HepG2 (cell line): ENCODE results near the gene ZBTB20. TPM values are rescaled to one million over a fixed set of nuclear protein-coding genes. Genes with fewer than 3 reads are reported as not detected.

Experiments
- ATAC-seq: fragments of 200-7000 bp; cut with Tn5 transposase; 3 replicates; pipeline ENCODE4 v1.9.1; 2020; ENCODE audit warnings: mild to moderate bottlenecking, moderate library complexity
- BruUV-seq: library from RNA; stranded (reverse); fragments of 400-500 nt; replicated peaks from 2 replicates; lab custom pipeline; 2021; lab: Mats Ljungman, UMichigan
- CTCF ChIA-PET: fragments of 300-600 bp; formaldehyde crosslinking; extraction: SDS; loops from one replicate; lab custom pipeline; 2021; ENCODE audit warnings: low total read pairs, inconsistent platforms, low intra/inter-chr PET ratio; lab: Yijun Ruan, JAX
- POLR2A ChIA-PET: fragments of 350-600 bp; sonication (Branson Sonifier 250); formaldehyde crosslinking; loops from one replicate; lab custom pipeline; 2020; ENCODE audit warnings: antibody characterized with exemption, inconsistent platforms; lab: Yijun Ruan, JAX
- DNase-seq: peaks from one replicate; pipeline ENCODE4 v3.0.0-alpha.2; 2015; ENCODE audit warnings: low spot score
- FAIRE-seq: peaks from 3 replicates; lab custom pipeline; 2011; peaks lifted over from hg19 to GRCh38; lab: Jason Lieb, UNC
- H2AFZ ChIP-seq: one replicate; pipeline ENCODE4 v1.6.1; 2011; ENCODE audit warnings: low read length, inconsistent platforms
- H3K27ac ChIP-seq: fragments of 300-600 bp; 3 replicates; pipeline ENCODE4 v1.8.0; 2011; ENCODE audit warnings: mixed run types, mild to moderate bottlenecking, mixed read lengths, low read length, inconsistent platforms; ENCODE audit not compliant: insufficient read depth; ENCODE audit errors: extremely low read length
- H3K27me3 ChIP-seq, 2 experiments: fragments of 200-600 bp in 1 of 2; 2 replicates in 1 of 2; 3 replicates in 1 of 2; pipeline versions ENCODE4 v1.6.0 to v1.8.0; 2011; ENCODE audit warnings: low read length in 2 of 2, mild to moderate bottlenecking in 2 of 2, moderate library complexity in 2 of 2, inconsistent platforms in 1 of 2; ENCODE audit not compliant: insufficient read depth in 2 of 2, control insufficient read depth in 1 of 2
- H3K36me3 ChIP-seq, 2 experiments: fragments of 200-600 bp in 1 of 2; replicated peaks in 1 of 2; 2 replicates in 1 of 2; 3 replicates in 1 of 2; pipeline versions ENCODE4 v1.5.1 to v1.8.0; 2011; ENCODE audit warnings: low read length in 2 of 2, inconsistent platforms in 1 of 2; ENCODE audit not compliant: insufficient read depth in 2 of 2, control insufficient read depth in 1 of 2
- H3K4me1 ChIP-seq: 2 replicates; pipeline ENCODE4 v1.5.1; 2012; ENCODE audit warnings: low read length, inconsistent platforms; ENCODE audit not compliant: insufficient read depth
- H3K4me2 ChIP-seq: 2 replicates; pipeline ENCODE4 v1.6.0; 2011; ENCODE audit warnings: low read depth, low read length, inconsistent platforms
- H3K4me3 ChIP-seq, 3 experiments: fragments of 200-600 bp in 1 of 3; sonication (generic), shearing (Covaris generic) in 1 of 3; replicated peaks in 1 of 3; 2 replicates each; pipeline ENCODE4 v1.5.1; 2011 to 2016; ENCODE audit warnings: low read length in 3 of 3, inconsistent platforms in 2 of 3, low read depth in 2 of 3, mild to moderate bottlenecking in 2 of 3, control low read depth in 1 of 3, mixed read lengths in 1 of 3; ENCODE audit not compliant: insufficient read depth in 1 of 3
- H3K79me2 ChIP-seq: one replicate; pipeline ENCODE4 v1.6.1; 2011; ENCODE audit warnings: low read length, inconsistent platforms; ENCODE audit not compliant: insufficient read depth
- H3K9ac ChIP-seq: 2 replicates; pipeline ENCODE4 v1.6.0; 2011; ENCODE audit warnings: mild to moderate bottlenecking, low read depth, low read length, inconsistent platforms; ENCODE audit not compliant: insufficient read depth
- H3K9me3 ChIP-seq: 2 replicates; pipeline ENCODE4 v1.5.1; 2012; ENCODE audit warnings: mild to moderate bottlenecking, low read length
- H4K20me1 ChIP-seq: 2 replicates; pipeline ENCODE4 v1.6.0; 2011; ENCODE audit warnings: inconsistent platforms, mild to moderate bottlenecking, low read length, moderate library complexity; ENCODE audit not compliant: insufficient read depth
- CENPT ChIP-seq: sonication (generic); formaldehyde crosslinking; IDR thresholded peaks from 2 replicates; pipeline ENCODE4 v1.8.0; 2022; ENCODE audit warnings: low read depth, mild to moderate bottlenecking, moderate library complexity, missing genetic modification reagents
- JDP2 ChIP-seq: sonication (generic); formaldehyde crosslinking; IDR thresholded peaks from 2 replicates; pipeline ENCODE4 v1.8.1; 2022; ENCODE audit warnings: missing genetic modification reagents, borderline replicate concordance
- NFE2L2 ChIP-seq: fragments of 150-350 bp; IDR thresholded peaks from 2 replicates; pipeline ENCODE4 v1.6.1; 2014; ENCODE audit warnings: low read length
- TBX2 ChIP-seq: sonication (generic); formaldehyde crosslinking; IDR thresholded peaks from 2 replicates; pipeline ENCODE4 v1.5.0; 2020; ENCODE audit warnings: missing genetic modification reagents, mild to moderate bottlenecking, borderline replicate concordance
- ZMYM3 ChIP-seq: sonication (generic); formaldehyde crosslinking; IDR thresholded peaks from 2 replicates; pipeline ENCODE4 v1.5.1; 2020; ENCODE audit warnings: mild to moderate bottlenecking, missing genetic modification reagents
- WGBS: methylation state at CpG from one replicate; pipeline ENCODE4 v1.1.6; 2017; ENCODE audit warnings: low lambda C conversion rate; 5-methylcytosine and 5-hydroxymethylcytosine counted together
- in situ Hi-C: cut with HindIII; loops from 2 replicates; pipeline ENCODE4 v1.10.0; 2017; ENCODE audit warnings: low pct_unique_long_range_greater_than_20kb; ENCODE audit not compliant: extremely low pct_ligation_motif_present
- intact Hi-C: fragments of 100-400 bp; cut with micrococcal nuclease; formaldehyde crosslinking; loops from one replicate; pipeline ENCODE4 v1.10.0; 2022; ENCODE audit not compliant: unreplicated experiment
- polyA plus RNA-seq, 8 experiments: library from polyadenylated mRNA; depleted of rRNA in 3 of 8; stranded (reverse) in 7 of 8; unstranded in 1 of 8; fragments of >200 nt; fragmentation: Illumina TruSeq in 4 of 8; extraction: Trizol in 4 of 8; gene quantifications; 2 replicates each; pipeline versions ENCODE4 v1.2.1 to v1.2.3, GENCODE V29; 2011 to 2016; ENCODE audit warnings: low read depth in 4 of 8, missing spikeins in 1 of 8, mixed read lengths in 1 of 8; ENCODE audit not compliant: insufficient read depth in 1 of 8
- total RNA-seq, 5 experiments: library from RNA; depleted of rRNA; stranded (reverse); fragments of >200 nt; fragmentation: Illumina TruSeq; extraction: Trizol; gene quantifications; 2 replicates each; pipeline ENCODE4 v1.2.3, GENCODE V29; 2016; ENCODE audit warnings: low read depth in 1 of 5
- TF ChIP-seq, protein P1 (sequence below): sonication (generic); formaldehyde crosslinking; IDR thresholded peaks from 2 replicates; pipeline ENCODE4 v1.8.1; 2023; ENCODE audit warnings: mild to moderate bottlenecking, missing genetic modification reagents
- TF ChIP-seq, protein P2 (sequence below), 2 experiments: fragments of 450-650 bp in 1 of 2; sonication (generic) in 1 of 2; formaldehyde crosslinking; IDR thresholded peaks; 2 replicates each; pipeline versions ENCODE4 v1.5.0 to v1.8.0; 2020 to 2022; ENCODE audit warnings: mild to moderate bottlenecking in 1 of 2, missing genetic modification reagents in 1 of 2

ZBTB20 gene
- total and polyA plus RNA-seq, 2 of the 13 experiments (the other 11 are each of a cell fraction or from before 2014, with no cell fraction given): 1.9 to 8.8 TPM

DNA sequence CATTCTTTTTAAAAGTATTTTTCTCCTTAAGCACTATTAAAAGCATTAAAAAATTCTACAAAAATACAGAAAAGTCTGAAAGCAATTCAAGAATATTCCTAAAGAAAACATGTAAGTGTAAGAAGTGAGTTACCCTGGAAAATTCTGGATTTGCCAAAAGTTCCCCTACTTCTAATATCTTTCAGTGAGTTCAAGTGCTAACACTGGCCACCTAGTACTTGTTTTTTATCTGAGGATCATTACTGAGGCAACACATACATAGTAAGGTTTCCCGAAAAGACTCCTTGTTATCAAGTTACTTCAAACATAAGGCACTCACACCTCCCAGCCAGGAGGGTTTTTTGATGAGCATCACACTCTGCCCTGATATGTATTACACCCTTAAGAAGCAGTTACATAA is 694.8 kb downstream of the ZBTB20 start:
- WGBS: 86% methylated on average over 1 of the region's 1 CpG
- in situ Hi-C loops (no loop called here), intact Hi-C loops (no loop called here)
- Histone ChIP-seq H3K4me1 (no peaks in the 10 kb centered on the region), H3K79me2 (no peaks in the 10 kb centered on the region), H3K36me3 (no peaks in the 10 kb centered on the region), H3K9ac (no peak overlapping the region), H3K27ac (no peak overlapping the region), H2AFZ (no peak overlapping the region), H3K9me3 (no peaks in the 10 kb centered on the region), H3K4me3 (no peak overlapping the region), H4K20me1 (no peaks in the 10 kb centered on the region), H3K4me2 (no peak overlapping the region), H3K27me3 (no peaks in the 10 kb centered on the region)
- ChIA-PET CTCF (no interaction called here), POLR2A (no interaction called here)
- ATAC-seq (no peak), DNase-seq (no peak), FAIRE-seq (no peak)
- TF ChIP-seq NFE2L2: no peak
- TF ChIP-seq, protein P1, sequence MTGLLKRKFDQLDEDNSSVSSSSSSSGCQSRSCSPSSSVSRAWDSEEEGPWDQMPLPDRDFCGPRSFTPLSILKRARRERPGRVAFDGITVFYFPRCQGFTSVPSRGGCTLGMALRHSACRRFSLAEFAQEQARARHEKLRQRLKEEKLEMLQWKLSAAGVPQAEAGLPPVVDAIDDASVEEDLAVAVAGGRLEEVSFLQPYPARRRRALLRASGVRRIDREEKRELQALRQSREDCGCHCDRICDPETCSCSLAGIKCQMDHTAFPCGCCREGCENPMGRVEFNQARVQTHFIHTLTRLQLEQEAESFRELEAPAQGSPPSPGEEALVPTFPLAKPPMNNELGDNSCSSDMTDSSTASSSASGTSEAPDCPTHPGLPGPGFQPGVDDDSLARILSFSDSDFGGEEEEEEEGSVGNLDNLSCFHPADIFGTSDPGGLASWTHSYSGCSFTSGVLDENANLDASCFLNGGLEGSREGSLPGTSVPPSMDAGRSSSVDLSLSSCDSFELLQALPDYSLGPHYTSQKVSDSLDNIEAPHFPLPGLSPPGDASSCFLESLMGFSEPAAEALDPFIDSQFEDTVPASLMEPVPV (CRISPR knock-in tag): no peak
- no peak for TF ChIP-seq JDP2 (CRISPR knock-in tag)
- TF ChIP-seq TBX2 (CRISPR knock-in tag): no peak
- TF ChIP-seq CENPT: no peak
- TF ChIP-seq ZMYM3 (CRISPR knock-in tag): no peak
- TF ChIP-seq, protein P2, sequence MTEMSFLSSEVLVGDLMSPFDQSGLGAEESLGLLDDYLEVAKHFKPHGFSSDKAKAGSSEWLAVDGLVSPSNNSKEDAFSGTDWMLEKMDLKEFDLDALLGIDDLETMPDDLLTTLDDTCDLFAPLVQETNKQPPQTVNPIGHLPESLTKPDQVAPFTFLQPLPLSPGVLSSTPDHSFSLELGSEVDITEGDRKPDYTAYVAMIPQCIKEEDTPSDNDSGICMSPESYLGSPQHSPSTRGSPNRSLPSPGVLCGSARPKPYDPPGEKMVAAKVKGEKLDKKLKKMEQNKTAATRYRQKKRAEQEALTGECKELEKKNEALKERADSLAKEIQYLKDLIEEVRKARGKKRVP (CRISPR knock-in tag; IDR thresholded peaks at IDR 0.05): no peak
- BruUV-seq: no TSS peak
